GM18508 (cell line): ENCODE data around the gene GCLC.
"Not testable (repeated sequence)": the region's sequence is repeated elsewhere in the genome, so short reads cannot be mapped to it uniquely, and the experiment has no call there.

ENCODE experiments used
- ATAC-seq: cut with Tn5 transposase; IDR thresholded peaks from one replicate; pipeline ENCODE4 v1.9.1; 2021; ENCODE audit warnings: moderate number of reproducible peaks; ENCODE audit not compliant: insufficient read depth, unreplicated experiment

The GCLC gene

GRCh38 chr6:53564401-53565065 lies 19.6 kb upstream of the GCLC start:
- ATAC-seq = no peak

GRCh38 chr6:53556986-53557715 lies 12.2 kb upstream of the GCLC start:
- no peak for ATAC-seq

- ATAC-seq = not testable (repeated sequence)
These were observed 8.7 kb upstream of the GCLC start for GRCh38 chr6:53553600-53553999.

GRCh38 chr6:53551681-53552080 lies 6.8 kb upstream of the GCLC start:
- ATAC-seq = not testable (repeated sequence)

- peak; percentile 50 for ATAC-seq
These were observed 3.1 kb upstream of the GCLC start for GRCh38 chr6:53547811-53548496.

GRCh38 chr6:53547166-53547810 lies 2.4 kb upstream of the GCLC start:
- ATAC-seq = peak; percentile 9

- ATAC-seq = no peak
These were observed 1.4 kb upstream of the GCLC start for GRCh38 chr6:53546281-53546680.

DNA sequence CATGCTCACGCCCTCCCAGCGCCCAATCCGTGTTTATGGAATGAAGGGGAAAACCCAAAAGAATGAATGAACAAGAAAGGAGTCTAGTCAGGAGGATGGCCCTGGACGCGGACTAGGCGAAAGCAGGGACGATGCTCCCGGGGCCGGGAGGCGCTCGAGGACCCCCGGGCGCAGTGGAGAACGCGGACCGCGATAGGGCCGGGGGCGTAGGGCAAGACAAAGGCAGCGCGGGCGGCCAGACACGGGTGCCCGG lies 758 bp downstream of the GCLC start:
- no peak for ATAC-seq

DNA sequence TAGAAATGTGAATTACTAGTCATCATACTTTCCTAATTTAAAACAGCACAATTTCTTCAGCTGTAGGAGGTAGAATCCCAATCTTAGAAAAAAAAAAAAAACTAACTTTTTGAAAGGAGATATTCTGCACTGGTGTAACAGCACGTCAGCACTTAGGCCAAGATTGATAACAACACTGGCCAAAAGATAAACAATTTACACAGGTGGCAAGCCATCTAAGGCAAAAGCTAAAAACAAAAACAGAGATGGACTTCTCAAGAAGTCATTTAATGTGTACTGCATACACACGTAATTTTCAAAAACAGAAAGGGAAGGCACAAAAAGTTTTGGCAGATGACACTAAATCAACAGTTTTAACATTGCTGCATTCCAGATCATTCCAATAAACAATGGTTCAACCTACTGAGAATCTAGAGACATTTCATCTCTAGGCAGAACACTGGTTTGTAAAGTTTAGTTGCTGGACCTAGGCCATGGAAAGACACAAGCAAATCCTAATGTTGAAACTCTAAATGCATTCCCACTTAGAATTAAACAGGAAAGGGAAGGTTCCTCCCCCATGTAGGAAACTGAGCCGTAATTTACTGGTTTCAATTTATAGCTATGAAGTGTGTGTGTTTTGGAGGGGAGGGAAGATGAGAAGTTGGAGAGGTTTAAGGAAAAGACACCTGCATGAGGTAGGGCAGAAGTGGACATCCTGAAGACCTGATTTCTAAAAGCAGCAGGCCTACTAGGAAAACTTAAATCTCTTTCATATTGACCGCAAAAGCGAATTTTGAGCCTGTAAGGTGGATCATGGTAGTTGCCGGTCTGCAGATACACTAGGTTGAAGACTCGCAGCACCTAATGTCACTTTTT lies 1.3 kb downstream of the GCLC start:
- ATAC-seq = no peak

GRCh38 chr6:53541900-53542299 lies 3.0 kb downstream of the GCLC start:
- no peak for ATAC-seq

DNA sequence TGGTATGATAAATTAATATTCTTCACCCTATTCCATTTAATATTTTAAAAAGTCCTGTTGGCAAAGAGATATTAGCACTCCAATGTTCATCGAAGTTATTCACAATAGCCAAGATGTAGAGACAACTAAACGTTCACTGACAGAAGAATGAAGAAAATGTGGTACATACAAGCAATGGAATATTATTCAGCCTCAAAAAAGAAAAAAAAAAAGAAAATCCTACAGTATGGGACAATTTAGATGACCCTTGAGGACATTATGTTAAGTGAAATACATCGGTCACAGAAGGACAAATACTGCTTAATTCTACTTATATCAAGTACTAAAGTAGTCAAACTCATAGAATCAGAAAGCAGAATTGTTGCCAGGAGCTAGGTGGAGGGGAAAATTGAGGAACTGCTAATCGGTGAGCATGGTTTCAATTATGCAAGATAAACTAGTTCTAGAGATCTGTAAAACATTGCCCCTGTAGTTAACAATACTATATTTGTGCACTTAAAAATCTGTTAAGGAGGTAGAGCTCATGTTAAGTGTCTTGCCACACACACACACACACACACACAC lies 4.7 kb downstream of the GCLC start:
- ATAC-seq = no peak

- ATAC-seq = no peak
These were observed 5.3 kb downstream of the GCLC start for GRCh38 chr6:53539561-53539960.

GRCh38 chr6:53536561-53536960 lies 8.3 kb downstream of the GCLC start:
- no peak for ATAC-seq

DNA sequence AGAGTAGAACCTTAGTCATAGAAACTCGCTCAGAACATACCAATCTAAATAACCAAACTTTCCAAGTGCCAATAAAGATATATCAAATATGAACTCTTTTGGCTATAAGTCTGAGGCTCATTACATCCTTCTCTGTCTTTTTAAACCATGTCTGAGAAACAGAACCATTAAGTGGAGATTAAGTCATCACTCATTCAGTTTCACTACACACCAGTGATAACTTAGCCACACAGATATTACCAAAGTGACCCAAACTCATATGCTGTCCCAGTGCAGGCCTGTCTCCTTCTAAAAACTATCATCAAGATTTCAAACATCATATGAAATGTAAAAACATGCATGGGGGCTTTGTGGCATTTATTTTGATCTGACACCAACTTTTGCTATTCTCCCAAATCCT lies 12.0 kb downstream of the GCLC start:
- ATAC-seq = no peak

DNA sequence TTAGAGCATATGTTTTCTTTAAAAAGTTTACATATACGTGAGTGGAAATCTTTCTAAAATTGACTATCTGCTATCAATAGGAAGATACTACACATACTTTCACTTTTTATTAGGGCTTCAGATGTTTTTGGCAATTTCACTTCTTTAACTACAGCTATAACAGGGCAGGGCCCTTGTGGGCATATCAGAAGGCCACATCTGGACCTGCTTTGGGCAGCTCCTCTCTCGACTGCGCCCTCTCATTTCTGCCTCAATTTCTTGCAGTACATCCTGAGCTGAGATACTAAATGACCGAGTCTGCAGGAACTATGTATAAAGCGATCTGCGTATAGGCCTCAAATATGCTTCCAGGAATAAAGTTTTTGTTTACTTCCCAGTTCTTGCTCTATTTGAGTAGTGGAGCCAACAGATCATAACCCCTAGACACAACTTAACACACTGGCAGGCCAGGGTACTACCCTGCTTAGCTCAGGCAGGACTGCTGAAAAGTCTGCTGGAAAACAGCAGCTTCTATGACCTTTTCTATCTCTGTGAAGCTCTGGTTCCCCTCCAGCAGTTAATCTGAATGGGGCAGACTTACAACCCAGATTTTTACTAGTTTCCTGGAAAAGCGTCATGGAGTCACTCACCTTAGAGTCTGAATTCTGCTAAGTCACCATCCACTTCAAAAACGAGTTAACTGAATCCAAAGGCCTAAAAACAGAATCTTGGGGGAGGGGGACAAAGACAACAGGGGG lies 12.7 kb downstream of the GCLC start:
- no peak for ATAC-seq

GRCh38 chr6:53530780-53531386 lies 14.0 kb downstream of the GCLC start:
- no peak for ATAC-seq

DNA sequence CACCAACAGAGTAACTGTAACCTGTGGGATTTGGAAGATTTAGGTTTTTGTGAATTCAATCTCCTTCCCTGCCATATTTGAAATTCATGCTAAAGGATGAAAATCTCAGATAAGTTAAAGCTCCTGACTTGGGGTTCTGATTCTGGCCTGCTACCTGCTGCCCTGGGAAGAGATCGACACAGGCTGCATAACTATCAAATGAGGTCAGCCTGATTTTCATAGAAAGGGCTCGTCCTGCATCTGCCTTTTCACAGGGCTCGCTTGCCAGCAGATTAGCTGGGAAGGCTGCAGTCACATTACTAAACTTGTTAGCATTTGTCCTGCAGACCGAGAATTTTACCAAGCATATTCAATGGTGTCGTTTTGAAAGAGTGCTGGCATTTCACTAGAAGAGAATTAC lies 14.6 kb downstream of the GCLC start:
- ATAC-seq = no peak

DNA sequence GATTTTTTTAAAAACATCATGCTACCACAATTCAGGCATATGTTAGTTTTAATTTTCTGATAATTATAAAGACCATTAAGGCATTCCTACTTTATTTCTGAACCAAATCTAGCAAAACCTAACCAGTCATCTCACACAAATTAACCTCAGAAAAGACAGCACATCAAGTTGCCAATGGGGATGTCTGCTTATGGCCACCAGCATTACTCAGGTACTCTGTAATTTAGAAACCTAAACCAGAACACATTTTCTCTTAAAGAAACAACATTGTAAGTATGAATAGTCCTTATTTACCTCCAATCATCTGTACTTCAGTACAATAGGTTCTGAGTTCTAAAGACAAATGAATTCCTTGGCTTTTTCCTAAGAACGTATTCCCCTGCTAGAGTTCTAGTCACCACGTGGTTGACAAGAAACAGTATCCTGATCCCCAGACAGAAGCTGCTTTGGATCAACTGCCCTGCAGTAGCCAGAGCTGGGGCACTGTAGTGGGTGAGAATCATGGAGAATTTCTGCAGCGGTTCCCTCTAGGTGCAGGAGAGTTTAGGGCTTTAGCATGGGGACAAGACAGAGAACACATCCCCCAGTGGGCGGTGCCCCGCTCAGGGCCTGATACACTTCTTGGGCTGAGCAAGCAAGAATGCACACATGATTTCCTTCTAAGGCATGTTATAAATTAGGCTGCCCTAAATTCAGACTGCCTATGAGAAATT lies 15.4 kb downstream of the GCLC start:
- ATAC-seq = no peak
